Measurements from ENCODE around the gene PTPRM.

The PTPRM gene

GRCh38 chr18:7946734-7947377, 379.7 kb downstream of the PTPRM start:
- TF ChIP-seq, protein P1, sequence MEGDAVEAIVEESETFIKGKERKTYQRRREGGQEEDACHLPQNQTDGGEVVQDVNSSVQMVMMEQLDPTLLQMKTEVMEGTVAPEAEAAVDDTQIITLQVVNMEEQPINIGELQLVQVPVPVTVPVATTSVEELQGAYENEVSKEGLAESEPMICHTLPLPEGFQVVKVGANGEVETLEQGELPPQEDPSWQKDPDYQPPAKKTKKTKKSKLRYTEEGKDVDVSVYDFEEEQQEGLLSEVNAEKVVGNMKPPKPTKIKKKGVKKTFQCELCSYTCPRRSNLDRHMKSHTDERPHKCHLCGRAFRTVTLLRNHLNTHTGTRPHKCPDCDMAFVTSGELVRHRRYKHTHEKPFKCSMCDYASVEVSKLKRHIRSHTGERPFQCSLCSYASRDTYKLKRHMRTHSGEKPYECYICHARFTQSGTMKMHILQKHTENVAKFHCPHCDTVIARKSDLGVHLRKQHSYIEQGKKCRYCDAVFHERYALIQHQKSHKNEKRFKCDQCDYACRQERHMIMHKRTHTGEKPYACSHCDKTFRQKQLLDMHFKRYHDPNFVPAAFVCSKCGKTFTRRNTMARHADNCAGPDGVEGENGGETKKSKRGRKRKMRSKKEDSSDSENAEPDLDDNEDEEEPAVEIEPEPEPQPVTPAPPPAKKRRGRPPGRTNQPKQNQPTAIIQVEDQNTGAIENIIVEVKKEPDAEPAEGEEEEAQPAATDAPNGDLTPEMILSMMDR (conservative IDR thresholded peaks at IDR 0.05; ENCODE audit: low read depth) = no peak
- ChIA-PET POLR2A (ENCODE audit: low non-redundant PET) (no interaction called here), CTCF (interaction anchor here (0.6 kb wide), 1 partner anchor 156 kb away, joined by 3 read pairs; no protein-coding TSS in a partner anchor)
- H3K27ac ChIP-seq = peak overlapping the region; percentile 67
- peak; percentile 19 for DNase-seq (ENCODE audit: low spot score)

DNA sequence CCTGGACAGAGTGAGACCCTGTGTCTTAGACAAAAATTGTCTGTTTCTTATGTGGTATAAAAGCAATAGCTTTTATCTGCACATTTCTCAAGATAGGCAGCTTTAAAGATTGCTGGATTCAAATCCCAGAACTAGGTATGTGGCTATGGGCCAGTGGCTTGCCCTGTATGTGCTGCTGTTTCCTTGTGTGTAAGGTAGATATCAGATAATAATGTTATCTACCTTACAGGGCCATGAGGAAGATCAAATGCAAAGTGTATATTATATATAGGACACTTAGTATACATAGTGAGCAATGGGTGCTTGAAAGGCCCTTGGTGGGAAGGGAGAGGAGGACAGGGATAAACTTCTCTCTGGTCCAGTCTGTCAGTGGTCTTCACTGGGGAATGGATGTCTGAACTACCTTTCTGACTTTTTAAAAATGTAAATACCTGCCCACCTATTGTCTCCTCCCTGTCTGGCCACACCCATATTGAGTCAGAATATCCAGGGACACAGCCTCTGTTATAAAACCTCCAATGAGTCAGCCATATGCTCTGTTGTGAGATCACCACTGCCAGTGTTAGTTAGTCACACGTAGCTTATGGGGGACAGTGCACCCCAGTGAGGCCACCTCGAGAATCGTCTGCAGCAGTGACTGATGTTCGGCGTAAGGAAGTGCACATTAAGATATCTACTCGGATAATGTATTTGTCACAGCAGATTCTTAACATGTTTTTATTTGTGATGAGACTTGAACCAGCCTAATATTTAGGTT, 383.4 kb downstream of the PTPRM start:
- ChIA-PET POLR2A (ENCODE audit: low non-redundant PET) (no interaction called here), CTCF (no interaction called here)
- DNase-seq (ENCODE audit: low spot score) = peak; percentile 93
- H3K27ac ChIP-seq = peak overlapping the region; percentile 49; the same call in 1 of the 2 replicates
- TF ChIP-seq, protein P1 (conservative IDR thresholded peaks at IDR 0.05; ENCODE audit: low read depth) = no peak

- DNase-seq (ENCODE audit: low spot score) = no peak
- ChIA-PET CTCF (no interaction called here), POLR2A (ENCODE audit: low non-redundant PET) (no interaction called here)
- H3K27ac ChIP-seq = no peak overlapping the region
- TF ChIP-seq, protein P1 (conservative IDR thresholded peaks at IDR 0.05; ENCODE audit: low read depth) = no peak
Measured at GRCh38 chr18:7953095-7953958, 386.2 kb downstream of the PTPRM start.

DNA sequence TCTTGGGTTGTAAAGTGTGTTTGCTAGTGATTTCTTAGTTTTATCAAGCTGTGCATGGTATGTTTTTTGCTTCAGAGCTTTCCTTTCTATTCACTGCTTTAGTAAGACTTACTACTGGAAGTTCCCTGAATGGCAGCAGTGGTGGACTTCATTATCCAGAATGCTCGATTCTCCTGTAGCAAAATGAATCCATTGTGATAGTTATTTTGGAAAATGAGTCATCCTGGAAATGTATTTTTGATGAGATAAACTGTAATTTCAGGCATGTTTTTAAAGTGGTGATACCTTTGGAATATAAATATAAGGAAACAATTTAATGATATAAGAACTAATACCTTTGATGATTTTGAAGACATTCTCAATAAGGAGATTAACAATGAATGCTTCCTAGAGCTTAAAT, 387.1 kb downstream of the PTPRM start:
- no peak for DNase-seq (ENCODE audit: low spot score)
- CTCF ChIA-PET = no interaction called here
- TF ChIP-seq, protein P1 (conservative IDR thresholded peaks at IDR 0.05; ENCODE audit: low read depth) = no peak
- POLR2A ChIA-PET (ENCODE audit: low non-redundant PET) = no interaction called here
- H3K27ac ChIP-seq = no peak overlapping the region

DNA sequence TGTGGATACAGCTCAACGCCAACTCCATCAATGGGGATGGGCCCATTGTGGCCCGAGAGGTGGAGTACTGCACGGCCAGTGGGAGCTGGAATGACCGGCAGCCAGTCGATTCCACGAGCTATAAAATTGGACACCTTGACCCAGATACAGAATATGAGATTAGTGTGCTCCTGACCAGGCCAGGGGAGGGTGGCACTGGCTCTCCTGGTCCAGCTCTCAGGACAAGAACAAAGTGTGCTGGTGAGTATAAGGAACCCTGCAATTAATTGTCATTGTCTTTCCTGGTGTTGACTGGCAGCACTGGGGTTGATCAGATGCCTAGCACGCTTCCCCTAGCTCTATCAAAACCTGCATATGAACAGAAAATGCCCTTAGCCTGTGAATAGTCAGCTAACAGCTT, 388.1 kb downstream of the PTPRM start:
- no peak overlapping the region for H3K27ac ChIP-seq
- ChIA-PET CTCF (no interaction called here), POLR2A (ENCODE audit: low non-redundant PET) (no interaction called here)
- DNase-seq (ENCODE audit: low spot score) = no peak
- TF ChIP-seq, protein P1 (conservative IDR thresholded peaks at IDR 0.05; ENCODE audit: low read depth) = no peak

- CTCF ChIA-PET = no interaction called here
- no peak overlapping the region for H3K27ac ChIP-seq
- POLR2A ChIA-PET (ENCODE audit: low non-redundant PET) = no interaction called here
- TF ChIP-seq, protein P1 (conservative IDR thresholded peaks at IDR 0.05; ENCODE audit: low read depth) = no peak
- DNase-seq (ENCODE audit: low spot score) = no peak
Measured at GRCh38 chr18:7957297-7957696, 390.2 kb downstream of the PTPRM start.

Data from RWPE1 (cell line).